Colon (tissue), 2 donors: ENCODE results near the gene HSD17B11.
"Not testable (repeated sequence)": the region's sequence is repeated elsewhere in the genome, so short reads cannot be mapped to it uniquely, and the experiment has no call there.

Source experiments
- FAIRE-seq: peaks from 2 replicates; lab custom pipeline; 2012; peaks lifted over from hg19 to GRCh38; lab: Jason Lieb, UNC
- donor health status: control.
- donor health status: control.

Gene HSD17B11

DNA sequence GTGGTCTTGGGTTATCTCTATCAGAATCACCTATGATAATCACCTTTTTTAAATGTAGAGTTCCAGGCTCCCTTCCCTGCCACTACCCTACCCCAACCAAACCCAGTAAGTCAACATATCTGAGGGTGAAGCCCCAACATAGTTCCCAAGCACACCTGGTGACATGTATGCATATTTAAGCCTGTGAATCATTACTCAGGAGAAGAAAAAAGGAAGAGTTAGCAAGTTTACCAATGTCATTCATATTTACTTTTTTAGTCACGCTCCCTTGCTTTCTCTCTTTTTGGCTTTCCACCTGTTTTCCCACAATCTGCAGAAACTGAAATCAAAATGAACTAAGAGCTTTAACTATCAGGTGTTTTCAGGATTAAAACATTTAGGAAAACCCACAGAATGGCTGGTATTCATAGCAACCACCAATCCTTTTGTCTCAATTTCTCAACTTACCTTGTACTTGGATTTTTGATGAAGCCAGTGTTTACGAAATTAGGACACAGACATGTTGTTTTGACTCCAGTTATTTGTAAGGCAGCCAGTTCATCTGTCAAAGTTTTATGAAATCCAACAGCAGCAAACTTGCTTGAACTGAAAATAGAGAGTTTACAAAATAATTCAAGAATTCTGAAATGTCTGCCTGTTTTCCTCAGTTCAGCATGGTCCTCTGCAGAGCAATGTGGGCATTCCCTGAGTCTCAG, 34.0 kb downstream of the HSD17B11 start:
- FAIRE-seq, result no peak

DNA sequence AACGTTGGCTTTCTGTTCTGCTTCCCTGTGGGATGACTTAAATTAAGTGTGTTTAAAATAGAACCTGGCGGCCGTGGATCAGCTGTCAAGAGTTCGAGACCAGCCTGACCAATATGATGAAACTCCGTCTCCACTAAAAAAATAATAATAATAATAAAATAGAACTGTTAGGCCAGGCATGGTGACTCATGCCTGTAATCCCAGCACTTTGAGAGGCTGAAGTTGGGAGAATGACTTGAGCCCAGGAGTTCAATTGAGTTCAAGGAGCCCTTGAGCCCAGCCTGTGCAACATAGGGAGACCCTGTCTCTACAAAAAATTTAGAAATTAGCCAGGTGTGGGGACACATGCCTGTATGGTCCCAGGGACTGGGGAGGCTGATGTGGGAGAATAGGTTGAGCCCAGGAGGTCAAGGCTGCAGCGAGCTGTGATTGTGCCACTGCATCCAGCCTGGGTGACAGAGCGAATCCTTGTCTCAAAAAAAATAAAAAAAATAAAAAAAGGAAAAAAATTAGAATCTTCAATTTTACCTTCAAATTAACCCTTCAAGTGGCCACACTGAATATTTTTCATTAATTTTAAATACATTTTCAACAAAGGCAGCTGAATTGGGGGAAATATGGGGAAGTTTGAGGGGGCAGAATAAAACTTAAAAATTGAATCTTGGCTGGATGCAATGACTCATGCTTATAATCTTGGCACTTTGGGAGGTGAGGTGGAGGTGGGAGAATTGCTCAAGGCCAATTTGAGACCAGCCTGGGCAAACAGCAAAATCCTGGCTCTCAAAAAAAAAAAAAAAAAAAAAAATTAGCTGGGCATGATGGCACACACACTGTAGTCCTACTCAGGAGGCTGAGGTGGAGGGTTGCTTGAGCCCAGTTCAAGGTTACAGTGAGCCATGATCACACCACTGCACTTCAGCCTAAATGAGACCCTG, 36.6 kb downstream of the HSD17B11 start:
- no peak for FAIRE-seq

DNA sequence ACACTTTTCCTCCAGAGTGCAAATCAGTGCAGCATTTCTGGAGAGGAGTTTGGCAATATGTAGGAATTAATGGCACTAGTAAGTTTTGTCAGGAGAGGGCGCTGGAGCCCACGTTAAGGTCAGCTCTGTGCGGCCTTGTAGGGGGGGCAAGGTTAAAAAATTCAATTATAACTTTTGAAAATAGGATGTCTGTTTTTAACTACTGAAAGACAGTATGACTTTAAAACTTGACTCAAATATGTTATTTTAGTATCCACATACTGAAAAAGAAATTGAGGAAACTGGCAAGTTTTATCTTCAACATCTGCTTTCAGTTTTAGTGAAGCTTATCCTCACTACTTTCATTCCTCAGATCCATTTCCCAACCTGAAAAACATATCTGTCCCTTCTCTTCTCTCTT, 37.4 kb downstream of the HSD17B11 start:
- no peak for FAIRE-seq

DNA sequence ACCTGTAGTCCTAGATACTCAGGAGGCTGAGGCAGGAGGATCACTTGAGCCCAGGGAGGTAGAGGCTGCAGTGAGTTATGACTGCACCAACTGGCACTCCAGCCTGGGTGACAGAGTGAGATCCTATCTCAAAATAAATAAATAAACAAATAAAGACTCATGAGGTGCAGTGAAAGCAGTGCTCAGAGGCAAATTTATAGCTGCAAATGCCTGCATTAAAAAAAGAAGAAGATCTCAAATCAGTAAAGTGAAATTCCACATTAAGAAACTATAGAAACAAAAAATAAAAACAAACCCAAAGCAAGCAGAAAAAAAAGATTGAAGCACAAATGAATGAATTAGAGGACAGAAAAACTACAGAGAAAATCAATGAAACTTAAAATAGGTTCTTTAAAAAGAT, 45.8 kb downstream of the HSD17B11 start:
- FAIRE-seq, result no peak

DNA sequence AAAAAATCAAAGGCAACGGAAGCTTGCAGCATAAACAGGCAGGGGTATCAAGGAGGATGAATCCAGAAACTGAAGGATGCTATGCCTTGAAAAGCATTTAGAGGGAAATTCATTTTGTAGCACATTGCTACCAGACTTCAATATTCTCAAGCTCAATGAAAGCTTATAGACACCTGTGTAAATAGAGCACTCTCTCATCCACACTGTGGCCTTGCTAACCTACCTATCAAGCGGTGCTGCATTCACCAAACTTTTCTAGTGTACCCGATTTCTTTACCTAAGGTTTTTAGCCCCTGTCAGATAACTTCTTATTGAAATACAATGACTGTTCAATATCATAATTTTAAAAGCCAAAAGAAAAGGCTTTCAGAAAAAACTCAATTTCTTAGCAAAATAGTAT, 48.1 kb downstream of the HSD17B11 start:
- no peak for FAIRE-seq

DNA sequence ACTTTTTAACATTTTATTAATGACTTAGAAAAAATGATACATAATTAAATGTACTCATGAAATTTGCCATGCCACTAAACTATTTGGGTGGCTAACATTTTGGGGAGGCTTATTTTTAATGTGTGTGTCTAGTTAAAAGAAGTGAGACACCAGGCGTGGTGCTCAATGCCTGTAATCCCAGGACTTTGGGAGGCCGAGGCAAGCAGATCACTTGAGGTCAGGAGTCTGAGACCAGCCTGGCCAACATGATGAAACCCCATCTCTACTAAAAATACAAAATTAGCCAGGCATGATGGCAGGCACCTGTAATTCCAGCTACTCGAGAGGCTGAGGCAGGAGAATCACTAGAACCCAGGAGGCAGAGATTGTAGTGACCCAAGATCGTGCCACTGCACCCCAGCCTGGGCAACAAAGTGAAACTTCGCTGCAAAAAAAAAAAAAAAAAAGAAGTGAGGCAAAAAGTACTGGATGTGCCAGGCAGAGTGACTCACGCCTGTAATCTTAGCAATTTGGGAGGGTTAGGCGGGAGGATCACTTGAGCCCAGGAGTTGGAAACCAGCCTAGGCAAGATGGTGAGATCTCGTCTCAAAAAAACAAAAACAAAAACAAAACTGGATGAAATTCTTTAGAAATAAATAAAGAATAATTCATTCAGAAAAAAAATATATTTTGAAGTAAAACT, 48.9 kb downstream of the HSD17B11 start:
- not testable (repeated sequence) for FAIRE-seq

DNA sequence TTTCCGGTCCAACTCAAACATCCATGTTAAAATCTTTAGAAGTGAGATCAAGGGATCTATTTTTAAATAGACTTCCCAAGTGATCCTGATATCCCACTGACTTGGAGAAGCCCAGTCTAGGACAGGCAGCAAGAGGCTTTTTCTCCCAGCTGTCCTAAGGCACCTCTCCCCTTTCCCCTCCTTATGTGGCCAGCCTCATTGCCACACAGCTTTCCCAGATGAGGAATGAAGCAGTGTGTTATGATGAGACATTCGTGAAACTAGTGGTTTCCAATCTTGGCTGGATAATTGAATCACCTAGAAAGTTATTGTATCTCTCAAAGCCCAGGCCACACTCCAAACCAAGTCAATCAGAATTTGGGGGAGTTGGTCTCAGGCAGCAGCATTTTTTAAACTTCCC, 51.5 kb downstream of the HSD17B11 start:
- FAIRE-seq, result no peak

DNA sequence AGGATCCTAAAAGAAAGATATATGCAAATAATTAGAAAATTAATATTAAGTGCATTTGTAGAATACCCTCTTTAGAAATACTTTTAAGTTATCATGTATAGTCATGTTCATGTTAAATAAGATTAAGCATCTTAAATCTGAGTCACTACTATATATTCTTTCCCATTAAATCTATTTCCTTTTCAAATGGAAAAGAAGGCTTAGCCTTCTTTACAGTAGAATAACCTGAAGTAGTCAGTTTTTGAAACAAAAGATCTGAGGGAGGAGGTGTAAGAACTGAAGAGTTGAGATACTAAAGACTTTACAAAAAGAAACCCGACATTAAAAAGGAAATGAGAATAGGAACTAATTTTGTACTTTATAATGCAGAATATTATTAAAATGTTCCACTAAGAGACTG, 53.6 kb downstream of the HSD17B11 start:
- no peak for FAIRE-seq

DNA sequence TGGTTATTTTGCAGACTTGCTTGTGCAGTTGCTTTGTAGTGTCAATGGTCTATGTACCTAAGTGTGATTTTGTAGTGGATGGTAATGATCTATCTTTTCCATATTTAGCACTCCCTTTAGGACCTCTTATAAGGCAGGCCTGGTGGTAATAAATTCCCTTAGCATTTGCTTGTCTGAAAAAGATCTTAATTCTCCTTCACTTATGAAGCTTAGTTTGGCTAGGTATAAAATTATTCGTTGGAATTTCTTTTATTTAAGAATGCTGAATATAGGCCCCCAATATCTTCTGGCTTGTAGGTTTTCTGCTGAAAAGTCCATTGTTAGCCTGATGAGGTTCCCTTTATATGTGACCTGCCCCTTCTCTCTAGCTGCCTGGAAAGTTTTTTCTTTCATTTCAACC, 57.7 kb downstream of the HSD17B11 start:
- FAIRE-seq, result no peak

DNA sequence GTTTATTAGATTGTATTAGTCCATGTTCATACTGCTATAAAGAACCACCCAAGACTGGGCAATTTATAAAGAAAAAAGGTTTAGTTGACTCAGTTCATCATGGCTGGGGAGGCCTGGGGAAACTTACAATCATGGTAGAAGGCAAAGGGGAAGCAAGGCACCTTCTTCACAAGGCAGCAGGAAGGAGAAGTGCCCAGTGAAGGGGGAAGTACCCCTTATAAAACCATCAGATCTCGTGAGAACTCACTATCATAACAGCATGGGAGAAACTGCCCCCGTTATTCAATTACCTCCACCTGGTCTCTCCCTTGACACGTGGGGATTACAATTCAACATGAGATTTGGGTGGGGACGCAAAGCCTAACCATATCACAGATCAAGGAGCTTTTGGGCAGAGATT, 60.2 kb downstream of the HSD17B11 start:
- FAIRE-seq, result no peak

DNA sequence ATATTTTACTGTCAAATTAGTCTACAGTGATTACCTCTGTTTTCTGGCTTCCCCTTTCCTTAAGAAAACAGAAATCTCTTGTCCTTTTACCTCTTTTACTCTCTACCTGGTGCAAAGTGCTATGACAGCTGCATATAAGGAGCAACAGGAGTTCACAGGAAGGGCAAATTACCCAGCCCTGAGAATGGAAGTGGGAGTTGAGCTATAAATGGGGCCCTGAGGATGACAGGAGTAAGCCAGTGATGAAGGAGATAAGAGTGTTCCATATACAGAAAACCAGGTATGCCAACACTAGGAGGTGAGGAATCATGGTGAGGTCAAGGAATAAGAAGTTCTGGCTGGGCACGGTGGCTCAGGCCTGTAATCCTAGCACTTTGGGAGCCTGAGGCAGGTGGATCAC, 63.9 kb downstream of the HSD17B11 start:
- FAIRE-seq, result no peak

DNA sequence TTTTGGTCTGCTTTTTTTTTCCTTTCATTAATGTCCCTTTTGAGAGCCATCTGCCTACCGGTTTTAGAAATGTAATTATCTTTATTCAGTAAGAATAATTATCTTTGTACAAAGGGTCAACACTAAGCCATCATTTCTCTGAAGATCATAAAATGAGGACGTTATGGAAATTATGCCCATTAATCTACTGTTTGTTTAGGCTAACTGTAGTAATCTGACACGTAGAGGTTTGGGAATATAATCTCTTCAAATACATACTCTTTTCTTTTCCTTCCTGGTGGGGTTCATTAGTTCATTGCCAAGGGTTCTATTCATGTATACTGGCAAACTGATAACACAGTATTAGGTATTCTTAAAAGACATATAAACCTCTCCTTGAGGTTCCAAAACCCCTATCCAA, 64.5 kb downstream of the HSD17B11 start:
- FAIRE-seq, result no peak

DNA sequence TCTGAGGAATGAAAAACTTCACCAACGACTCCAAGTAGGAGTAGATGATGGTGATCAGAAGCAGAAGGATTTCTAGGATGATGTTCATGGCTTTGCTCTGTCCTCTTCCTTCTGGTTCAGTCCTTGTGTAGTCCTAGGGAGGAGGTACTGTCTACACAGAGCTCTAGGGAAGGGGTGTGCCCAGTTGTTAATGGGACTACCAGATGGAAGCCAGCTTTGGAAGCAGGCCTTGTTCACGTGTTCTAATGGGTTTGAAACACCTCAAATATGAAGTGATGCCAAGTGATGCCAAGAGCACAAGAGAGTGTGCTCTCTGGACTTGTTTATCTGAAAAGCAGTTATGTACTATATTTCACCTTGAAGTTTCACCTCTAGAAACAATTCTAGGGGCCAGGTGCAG, 68.2 kb downstream of the HSD17B11 start, which contains the start of gene HSD17B13:
TSS of gene HSD17B13 (minus strand) at position 129 of the 400 bp plus-strand sequence. CDS start at position 88, 41 bp downstream.
- no peak for FAIRE-seq

DNA sequence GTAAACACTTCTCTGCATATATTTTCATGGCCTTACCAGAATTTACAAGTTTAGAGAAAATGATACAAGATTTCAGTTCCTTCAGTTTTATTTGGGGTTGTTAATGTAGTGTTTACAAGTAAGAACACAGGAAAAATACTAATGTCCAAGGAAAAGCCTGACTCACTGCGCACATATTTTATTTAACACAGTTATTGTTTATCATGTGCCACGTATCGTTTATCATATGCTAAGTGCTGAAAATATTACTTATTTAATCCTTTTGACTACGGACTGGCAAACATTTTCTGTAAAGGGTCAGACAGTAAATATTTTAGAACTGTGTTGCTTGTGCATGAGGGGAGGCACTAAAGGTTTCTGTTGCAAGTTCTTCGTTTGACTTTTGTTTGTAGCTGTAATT, 69.1 kb downstream of the HSD17B11 start:
- no peak for FAIRE-seq

DNA sequence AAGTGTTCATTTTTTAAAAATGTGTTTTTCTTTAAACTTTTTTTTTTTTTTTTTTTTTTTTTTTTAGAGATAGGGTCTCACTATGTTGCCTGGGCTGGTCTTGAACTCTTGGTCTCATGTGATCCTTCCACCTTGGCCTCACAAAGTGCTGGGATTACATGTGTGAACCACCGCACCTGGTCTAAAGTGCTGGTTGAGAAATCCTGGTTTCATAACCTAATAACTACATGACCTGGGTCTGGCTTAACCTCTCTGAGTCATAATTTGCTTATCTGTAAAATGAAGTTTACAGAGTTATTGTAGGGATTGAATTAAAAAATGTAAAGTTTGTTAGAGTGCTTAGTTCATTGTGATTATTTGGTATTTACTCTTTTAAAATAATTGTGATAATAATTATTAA, 73.5 kb downstream of the HSD17B11 start:
- FAIRE-seq, result no peak

DNA sequence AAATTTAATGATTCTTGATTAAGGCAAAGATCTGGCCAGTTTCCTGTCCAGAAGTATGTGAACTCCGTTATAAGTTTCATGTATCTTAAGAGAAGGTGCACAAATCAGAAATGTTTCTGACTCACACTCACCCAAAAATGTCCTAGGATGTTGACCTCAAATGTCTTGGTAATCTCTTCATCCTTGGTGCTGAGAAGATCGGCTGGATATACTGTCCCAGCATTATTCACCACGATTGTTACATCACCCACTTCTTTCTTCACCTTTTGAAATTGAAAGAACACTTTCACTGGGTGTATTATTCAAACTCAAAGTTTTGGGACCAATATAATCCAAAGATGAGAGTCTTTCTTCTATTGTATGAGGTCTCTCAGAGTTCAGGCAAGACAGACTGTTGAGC, 74.0 kb downstream of the HSD17B11 start:
- FAIRE-seq, result no peak

DNA sequence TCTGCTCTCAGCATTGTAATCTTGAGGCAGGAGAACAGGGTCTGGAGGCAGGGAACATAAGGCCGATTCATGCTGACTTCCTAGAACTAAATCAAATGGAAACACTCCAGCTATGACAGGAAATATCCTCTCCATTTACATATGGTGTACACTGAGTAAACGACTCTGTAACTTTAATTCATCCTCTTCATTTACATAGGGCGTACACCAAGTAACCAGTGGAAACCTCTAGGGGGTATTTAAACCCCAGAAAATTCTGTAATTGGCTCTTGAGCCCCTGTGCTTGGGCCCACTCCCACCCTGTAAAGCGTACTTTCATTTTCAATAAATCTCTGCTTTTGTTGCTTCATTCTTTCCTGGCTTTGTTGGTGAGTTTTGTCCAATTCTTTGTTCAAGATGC, 76.0 kb downstream of the HSD17B11 start:
- FAIRE-seq, result not testable (repeated sequence)

DNA sequence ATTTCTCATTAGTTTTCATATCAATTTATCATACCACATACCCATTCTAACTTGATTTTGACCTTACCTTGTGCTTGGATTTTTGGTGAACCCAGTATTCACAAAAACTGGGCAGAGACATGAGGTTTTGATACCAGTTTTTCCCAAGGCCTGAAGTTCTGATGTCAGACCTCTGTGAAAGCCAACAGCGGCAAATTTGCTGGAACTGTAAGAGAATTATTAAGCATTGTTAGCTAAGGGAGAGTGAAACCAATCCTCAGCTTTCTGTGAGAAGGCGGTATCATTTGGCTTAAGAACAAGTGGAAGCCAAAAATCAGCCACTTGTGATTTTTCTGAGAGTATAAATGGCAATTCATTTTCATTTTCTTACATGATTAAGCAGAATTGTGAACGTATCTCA, 77.2 kb downstream of the HSD17B11 start:
- no peak for FAIRE-seq

DNA sequence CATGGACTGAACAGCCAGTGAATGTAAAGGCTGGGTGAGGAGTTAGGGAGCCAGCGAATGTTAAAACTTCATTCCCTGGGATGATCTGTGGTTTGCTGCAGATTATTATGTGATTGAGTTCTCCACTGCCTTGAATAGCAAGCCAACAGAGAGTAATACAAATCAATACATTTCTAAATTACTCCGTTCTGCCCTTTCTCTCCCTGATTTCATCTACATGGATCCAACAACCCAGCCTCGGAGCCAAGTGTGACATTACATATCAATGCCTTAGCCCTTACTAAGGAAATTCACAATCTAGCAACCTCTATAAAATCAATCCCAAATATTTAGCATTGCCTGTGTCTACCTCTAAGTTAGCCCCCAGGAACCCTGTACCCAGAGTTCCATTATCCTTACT, 79.3 kb downstream of the HSD17B11 start:
- FAIRE-seq, result no peak

DNA sequence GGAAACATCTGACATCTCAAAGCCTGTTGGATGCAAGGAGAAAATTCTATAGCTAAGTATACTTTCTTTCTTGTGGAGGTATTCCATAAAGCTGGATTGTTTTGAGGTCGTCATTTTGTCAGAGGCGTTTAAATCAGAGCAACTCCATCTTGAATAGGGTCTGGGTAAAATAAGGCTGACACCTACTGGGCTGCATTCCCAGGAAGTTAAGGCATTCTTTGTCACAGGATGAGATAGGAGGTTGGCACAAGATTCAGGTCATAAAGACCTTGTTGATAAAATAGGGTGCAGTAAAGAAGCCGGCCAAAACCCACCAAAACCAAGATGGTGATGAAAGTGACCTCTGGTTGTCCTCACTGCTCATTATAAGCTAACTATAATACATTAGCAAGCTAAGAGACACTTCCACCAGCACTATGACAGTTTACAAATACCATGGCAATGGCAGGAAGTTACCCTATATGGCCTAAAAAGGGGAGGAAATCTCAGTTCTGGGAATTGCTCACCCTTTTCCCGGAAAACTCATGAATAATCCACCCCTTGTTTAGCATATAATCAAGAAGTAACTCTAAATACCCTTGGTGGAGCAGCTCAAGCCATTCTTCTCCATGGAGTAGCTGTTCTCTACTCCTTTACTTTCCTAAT, 80.2 kb downstream of the HSD17B11 start:
- FAIRE-seq, result no peak

DNA sequence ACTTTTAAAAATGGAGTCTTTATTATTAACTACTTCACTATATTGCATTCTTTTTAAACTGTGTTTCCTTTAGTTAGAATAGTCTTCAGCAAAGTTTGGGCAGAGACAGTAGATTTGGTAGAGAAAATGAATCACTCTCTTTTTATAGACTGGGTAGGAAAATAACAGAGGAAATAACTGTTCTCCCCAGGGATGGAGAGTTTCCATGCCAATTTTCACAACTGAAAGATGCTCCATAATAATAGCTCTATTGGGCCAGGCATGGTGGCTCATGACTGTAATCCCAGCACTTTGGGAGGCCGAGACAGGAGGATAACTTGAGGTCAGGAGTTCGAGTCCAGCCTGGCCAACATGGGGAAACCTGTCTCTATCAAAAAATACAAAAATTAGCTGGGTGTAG, 81.4 kb downstream of the HSD17B11 start:
- no peak for FAIRE-seq

DNA sequence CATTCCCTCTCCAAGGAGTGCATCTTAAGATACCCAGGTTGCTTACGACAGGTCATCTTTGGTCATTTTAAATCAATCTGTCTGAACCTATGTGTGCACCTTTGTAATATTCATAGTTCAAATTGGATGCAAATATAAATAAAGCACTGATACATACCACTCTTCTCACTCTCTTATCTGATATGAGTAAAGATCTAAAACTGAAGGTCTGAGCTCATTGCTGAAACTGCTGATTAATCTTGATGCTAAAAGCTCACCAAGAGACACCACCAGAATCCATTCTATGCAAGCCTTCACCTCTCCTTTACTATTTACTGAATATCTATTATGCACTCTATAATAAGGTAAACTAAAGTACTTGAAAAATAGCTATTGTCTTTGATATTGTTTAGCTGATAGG, 84.9 kb downstream of the HSD17B11 start:
- no peak for FAIRE-seq
